Lower leg skin (tissue), 4 donors: ENCODE results near the gene PPP4R3A. TPM values are rescaled to one million over a fixed set of nuclear protein-coding genes. Genes with fewer than 3 reads are reported as not detected.

ENCODE experiments used
- DNase-seq, 2 donors: peaks; one replicate each; pipeline ENCODE4 v3.0.0-alpha.2; 2019; ENCODE audit warnings: low spot score in 2 of 2
- H3K4me3 ChIP-seq: fragments of 200-600 bp; sonication (generic); 2 replicates; pipeline ENCODE4 v1.5.1; 2017; ENCODE audit warnings: mild to moderate bottlenecking, low read depth; ENCODE audit not compliant: poor library complexity, severe bottlenecking
- CTCF ChIP-seq, 3 donors: fragments of 450-650 bp; IDR thresholded peaks; one replicate each; pipeline ENCODE4 v1.5.1; 2016; ENCODE audit warnings: antibody characterized with exemption in 3 of 3, mild to moderate bottlenecking in 3 of 3, moderate library complexity in 2 of 3
- POLR2A ChIP-seq, 2 donors: fragments of 450-650 bp; IDR thresholded peaks; one replicate each; pipeline ENCODE4 v1.6.1; 2016 to 2017; ENCODE audit warnings: antibody characterized with exemption in 2 of 2, mild to moderate bottlenecking in 1 of 2, moderate library complexity in 1 of 2
- WGBS, 2 donors: methylation state at CpG; one replicate each; pipeline ENCODE4 v1.1.5; 2018; 5-methylcytosine and 5-hydroxymethylcytosine counted together
- intact Hi-C: fragments of 100-400 bp; cut with DNase I; formaldehyde crosslinking; loops from one replicate; pipeline ENCODE4 v1.15.0; 2023; ENCODE audit warnings: low total_unique reads
- total RNA-seq, 4 donors: library from RNA; depleted of rRNA; stranded (reverse); fragments of >200 nt; gene quantifications; one replicate each; pipeline ENCODE4 v1.1.0, GENCODE V29; 2016

PPP4R3A gene
- total RNA-seq, 4 donors from 2014 or later: 86.5 to 115 (median 88.9) TPM

GRCh38 chr14:91424813-91425530 is 85.1 kb downstream of the PPP4R3A start:
- intact Hi-C loops: no loop called here
- TF ChIP-seq POLR2A (IDR thresholded peaks at IDR 0.05): no peak
- TF ChIP-seq CTCF (IDR thresholded peaks at IDR 0.05): no peak
- no peak overlapping the region for H3K4me3 ChIP-seq
- peak in 1 of 2 donors; percentile 37 for DNase-seq
- 82 to 87% methylated on average over 9 of the region's 9 CpGs for WGBS, 2 donors

- peak; percentile 9 to 64 for DNase-seq
- intact Hi-C loops: no loop called here
- no peak for TF ChIP-seq CTCF (IDR thresholded peaks at IDR 0.05)
- TF ChIP-seq POLR2A (IDR thresholded peaks at IDR 0.05): no peak
- 71 to 73% methylated on average over 2 of the region's 2 CpGs for WGBS, 2 donors
- H3K4me3 ChIP-seq: no peak overlapping the region
Measured at GRCh38 chr14:91420686-91421085, 89.4 kb downstream of the PPP4R3A start.

GRCh38 chr14:91419451-91419850 is 90.7 kb downstream of the PPP4R3A start:
- H3K4me3 ChIP-seq: no peak overlapping the region
- no peak for DNase-seq
- TF ChIP-seq POLR2A (IDR thresholded peaks at IDR 0.05): no peak
- no peak for TF ChIP-seq CTCF (IDR thresholded peaks at IDR 0.05)
- WGBS, 2 donors: 44 to 49% methylated on average over 3 of the region's 3 CpGs
- intact Hi-C loops: loop anchor here (2.0 kb wide), 1 partner anchor 97 kb away; no protein-coding TSS in a partner anchor

- DNase-seq: no peak
- TF ChIP-seq CTCF (IDR thresholded peaks at IDR 0.05): no peak
- TF ChIP-seq POLR2A (IDR thresholded peaks at IDR 0.05): no peak
- WGBS, 2 donors: 42% methylated on average over 12 of the region's 12 CpGs
- intact Hi-C loops: loop anchor here (2.0 kb wide), 1 partner anchor 96 kb away; no protein-coding TSS in a partner anchor
- no peak overlapping the region for H3K4me3 ChIP-seq
Measured at GRCh38 chr14:91419044-91419397, 91.1 kb downstream of the PPP4R3A start.

- H3K4me3 ChIP-seq: peak overlapping the region; percentile 54
- peak; percentile 51 to 96 for DNase-seq
- TF ChIP-seq CTCF (IDR thresholded peaks at IDR 0.05) (peak in 2 of 3 donors; percentile 70 to 95), POLR2A (IDR thresholded peaks at IDR 0.05) (no peak)
- intact Hi-C loops: loop anchor here (2.0 kb wide), 1 partner anchor 96 kb away; no protein-coding TSS in a partner anchor
- WGBS, 2 donors: 1 to 2% methylated on average over 32 to 33 of the region's 42 CpGs
Measured at GRCh38 chr14:91418387-91419043, 91.6 kb downstream of the PPP4R3A start.
